Cerebellar cortex (tissue), 1 donor: ENCODE measurements around the gene ABHD17A.

Source experiments
- DNase-seq: peaks from one replicate; pipeline ENCODE4 v3.0.0-alpha.2; 2015; ENCODE audit warnings: low spot score

ABHD17A gene

DNA sequence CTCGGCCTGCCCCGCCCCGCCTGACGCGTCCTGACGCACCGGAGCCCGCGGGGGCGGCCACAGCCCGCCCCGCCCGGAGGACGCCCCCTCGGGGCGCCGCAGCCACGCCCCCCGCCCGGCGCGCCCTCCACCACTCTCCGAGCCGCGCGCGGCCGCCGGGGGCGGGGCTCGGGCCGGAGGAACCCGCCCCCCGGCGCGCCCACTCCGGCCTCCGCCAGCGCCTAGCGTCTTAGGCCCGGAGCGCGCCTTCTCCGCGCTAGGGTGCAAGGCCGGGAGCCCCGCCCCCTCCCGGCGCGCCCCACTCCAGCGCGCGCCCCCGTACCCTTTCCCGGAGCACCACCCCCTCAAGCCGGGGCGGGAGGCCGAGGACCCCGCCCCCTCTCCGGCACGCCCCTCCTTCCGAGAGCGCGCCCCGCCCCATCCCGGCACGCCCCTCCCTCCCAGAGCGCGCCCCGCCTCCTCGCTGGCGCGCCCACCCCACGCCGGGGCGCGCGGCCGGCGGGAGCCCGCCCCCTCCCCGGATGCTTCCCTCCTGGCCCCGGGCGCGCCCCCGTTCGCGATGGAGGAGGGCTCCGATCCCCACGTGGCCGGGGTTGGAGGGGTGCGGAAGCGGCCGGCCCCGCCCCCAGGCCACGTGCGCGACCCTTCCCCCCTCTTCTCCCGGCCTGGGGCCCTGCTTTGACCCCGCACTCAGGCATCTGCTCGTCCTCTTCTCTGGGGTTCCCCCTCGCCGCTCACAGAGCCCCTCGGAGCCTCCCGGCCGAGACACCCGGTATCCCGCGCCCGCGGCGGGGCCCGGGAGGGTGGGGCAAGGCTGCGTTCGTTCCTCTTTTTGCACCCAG lies 21.4 kb downstream of the ABHD17A start:
- DNase-seq: peak; percentile 77

GRCh38 chr19:1863328-1863637 lies 22.0 kb downstream of the ABHD17A start, which contains the start of gene KLF16:
TSS of gene KLF16 (minus strand) at chr19:1863579. CDS start at chr19:1863497, 82 bp downstream.
- no peak for DNase-seq

- no peak for DNase-seq
Measured at GRCh38 chr19:1862424-1863327, 22.6 kb downstream of the ABHD17A start.

- no peak for DNase-seq
Measured at GRCh38 chr19:1862068-1862423, 23.2 kb downstream of the ABHD17A start.

DNA sequence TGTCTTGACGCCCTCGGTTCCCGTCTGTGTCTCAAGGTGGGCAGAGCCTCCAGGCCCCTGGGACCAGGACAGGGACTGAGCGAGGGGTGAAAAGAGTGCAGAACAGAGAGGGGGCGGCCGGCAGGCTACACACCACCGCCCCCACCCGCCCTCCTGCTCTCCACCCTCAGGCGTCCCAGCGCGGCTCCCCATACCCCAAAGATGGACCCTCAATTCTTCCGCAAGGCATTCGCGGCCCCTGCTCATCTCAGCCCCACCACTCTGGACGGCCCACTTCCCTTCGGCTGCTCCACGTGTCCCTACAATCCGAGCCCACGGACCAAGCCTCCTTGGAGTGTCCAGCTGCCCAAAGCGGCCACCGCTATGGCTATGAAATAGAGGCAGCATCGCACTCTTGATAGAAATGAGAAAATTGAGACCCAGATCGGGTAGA lies 23.7 kb downstream of the ABHD17A start:
- no peak for DNase-seq

GRCh38 chr19:1860821-1861598 lies 24.3 kb downstream of the ABHD17A start:
- no peak for DNase-seq

DNA sequence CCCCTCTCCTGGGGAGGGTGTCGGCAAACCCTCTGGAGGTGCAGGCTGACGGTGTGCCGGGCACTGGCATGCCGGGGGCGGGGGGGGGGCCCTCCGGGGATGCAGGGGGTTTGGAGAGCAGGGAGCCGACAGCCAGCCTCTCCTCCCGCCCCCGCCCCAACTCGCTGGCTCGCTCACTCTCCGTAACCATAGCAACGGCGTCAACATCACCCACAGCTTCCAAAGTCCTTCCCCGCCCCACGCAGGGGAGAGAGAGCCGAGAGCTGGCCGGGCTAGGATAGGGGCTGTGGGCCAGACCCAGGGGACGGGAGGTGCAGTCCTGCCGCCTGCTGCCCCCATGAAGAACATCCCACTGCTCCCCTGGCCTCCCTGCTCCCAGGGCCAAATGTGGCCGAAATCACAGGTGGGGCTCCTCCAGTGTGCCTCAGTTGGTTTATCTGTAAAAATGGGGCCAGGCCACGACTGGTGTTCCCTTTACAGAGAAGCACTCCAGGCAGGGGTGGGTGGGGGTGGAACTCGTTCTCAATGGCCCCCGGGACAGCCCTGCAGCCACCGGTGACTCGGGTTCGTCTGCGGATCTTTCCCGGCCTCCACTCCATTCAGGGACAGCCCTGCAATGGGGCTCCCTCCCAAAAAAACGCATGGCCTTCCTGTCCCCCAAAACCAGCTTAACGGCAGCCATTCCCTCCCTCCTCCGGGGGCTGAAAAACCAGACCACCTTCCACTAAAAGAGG lies 25.1 kb downstream of the ABHD17A start:
- DNase-seq: peak; percentile 70

GRCh38 chr19:1859331-1859781 lies 25.9 kb downstream of the ABHD17A start:
- DNase-seq: no peak

- no peak for DNase-seq
Measured at GRCh38 chr19:1858412-1859081, 26.7 kb downstream of the ABHD17A start.

GRCh38 chr19:1857648-1858326 lies 27.5 kb downstream of the ABHD17A start:
- DNase-seq: no peak

DNA sequence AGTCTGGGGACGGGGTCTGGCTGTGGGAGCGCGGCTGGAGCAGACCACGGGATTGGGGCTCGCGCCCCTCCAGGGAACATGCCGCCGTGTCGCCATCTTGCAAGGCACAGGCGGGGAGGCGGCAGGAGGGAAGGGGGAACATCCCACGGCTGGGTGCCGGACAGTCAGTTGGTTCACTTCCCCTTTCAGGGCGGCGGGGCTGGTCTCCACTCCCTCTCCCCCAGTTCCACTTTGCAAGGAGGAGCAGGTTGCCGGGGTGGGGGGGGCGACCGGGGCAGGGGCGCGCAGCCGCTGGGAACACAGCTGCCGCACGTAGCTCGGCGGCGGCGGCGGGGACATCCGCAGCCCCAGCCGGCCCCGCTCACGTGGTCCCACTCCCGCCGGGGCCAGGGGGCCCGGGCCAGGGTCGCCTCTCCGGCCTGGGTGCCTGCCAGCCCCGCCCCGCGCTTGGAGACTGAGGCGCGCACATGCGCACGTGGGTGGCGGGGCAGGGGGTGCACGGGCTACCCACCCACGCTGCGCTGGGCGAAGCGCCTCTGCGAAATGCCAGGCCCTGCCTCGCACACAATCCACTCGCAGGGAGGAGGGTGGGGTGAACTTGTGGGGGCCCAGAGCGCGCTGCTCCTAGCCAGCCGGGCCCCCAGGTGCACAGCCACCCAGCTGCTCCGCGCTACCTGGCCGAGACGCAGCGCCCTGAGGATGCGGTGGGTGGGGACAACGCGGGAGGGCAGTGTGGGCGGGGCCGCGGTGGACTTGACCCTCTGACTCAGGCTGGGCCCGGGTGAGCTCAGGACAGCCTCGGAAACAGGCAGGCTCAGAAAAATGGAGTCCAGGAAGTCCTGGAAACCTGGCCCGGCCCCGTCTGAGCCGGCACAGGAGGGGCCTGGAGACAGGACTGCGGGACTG lies 28.3 kb downstream of the ABHD17A start:
- DNase-seq: peak; percentile 67

DNA sequence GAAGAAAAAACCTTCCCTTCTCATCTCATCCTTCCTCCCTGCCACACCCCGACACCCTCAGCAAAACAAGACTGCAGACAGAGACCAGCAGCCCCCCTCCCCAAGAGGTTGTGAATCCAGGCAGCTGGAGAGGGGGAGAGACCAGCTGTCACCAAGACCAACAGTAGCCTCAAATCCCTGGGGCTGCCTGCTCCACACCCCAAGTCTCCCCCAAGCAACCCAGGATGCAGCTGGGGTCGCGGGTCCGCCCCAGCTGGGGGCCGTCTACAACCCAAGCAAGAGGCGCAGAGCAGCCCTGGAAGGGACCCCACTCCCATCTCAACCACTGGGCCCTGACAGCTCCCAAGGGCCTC lies 29.0 kb downstream of the ABHD17A start:
- no peak for DNase-seq

- no peak for DNase-seq
Measured at GRCh38 chr19:1855828-1856255, 29.5 kb downstream of the ABHD17A start.

GRCh38 chr19:1855040-1855827 lies 30.1 kb downstream of the ABHD17A start:
- peak; percentile 83 for DNase-seq

DNA sequence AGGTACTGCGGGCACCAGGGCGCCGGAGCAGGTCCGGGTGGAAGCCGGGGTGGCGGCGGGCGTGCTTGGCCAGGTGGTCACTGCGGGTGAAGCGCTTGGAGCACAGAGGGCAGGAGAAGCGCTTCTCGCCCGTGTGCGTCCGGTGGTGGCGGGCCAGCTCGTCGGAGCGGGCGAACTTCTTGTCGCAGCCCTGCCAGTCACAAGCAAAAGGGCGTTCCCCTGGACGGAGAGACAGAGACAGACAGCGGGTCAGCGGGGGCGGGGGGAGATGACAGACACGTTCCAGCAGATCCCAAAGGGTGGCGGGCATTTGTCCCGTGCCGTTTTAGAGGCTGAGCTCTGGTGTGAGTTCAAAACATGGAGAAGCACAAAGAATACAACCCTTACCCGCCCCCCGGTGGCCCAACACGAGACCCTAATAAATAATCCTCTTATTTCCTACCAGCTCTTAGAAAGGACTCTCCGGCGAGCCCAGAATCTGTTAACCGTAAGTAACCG lies 30.7 kb downstream of the ABHD17A start:
- no peak for DNase-seq

DNA sequence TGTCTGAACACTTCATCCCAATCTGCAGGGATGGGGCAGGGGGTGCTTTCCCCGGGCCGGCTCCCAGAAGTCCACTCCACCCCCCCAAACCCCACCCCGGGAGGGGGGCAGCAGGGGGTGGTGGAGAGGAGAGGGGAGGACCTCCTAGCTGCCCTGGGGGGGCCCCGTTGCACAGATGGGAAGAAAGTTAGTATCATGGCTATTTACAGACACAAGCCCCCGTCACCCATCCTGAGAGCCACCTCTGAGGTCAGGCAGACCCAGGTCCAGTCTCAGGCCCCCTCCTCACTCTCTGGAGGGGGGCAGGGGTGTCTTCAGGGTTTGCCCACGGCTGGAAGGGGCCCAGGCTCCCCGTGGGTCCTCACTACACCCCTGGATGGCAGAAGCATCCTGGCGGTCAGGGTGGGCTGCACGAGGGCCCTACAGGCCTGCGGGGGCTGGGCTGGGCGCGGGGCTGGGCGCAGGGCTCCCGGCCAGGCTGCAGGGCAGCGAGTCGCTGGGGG lies 31.2 kb downstream of the ABHD17A start:
- DNase-seq: no peak

GRCh38 chr19:1853295-1854038 lies 31.8 kb downstream of the ABHD17A start:
- peak; percentile 76 for DNase-seq
